HepG2 (cell line): ENCODE results near the gene B9D2. TPM values are rescaled to one million over a fixed set of nuclear protein-coding genes. Genes with fewer than 3 reads are reported as not detected.

ENCODE experiments used
- CAMTA2 ChIP-seq: sonication (generic); formaldehyde crosslinking; IDR thresholded peaks from 2 replicates; pipeline ENCODE4 v1.4.0; 2020; ENCODE audit warnings: mild to moderate bottlenecking, missing genetic modification reagents, borderline replicate concordance
- HMG20B ChIP-seq: conservative IDR thresholded peaks from 2 replicates; pipeline ENCODE4 v1.6.1; 2016; ENCODE audit warnings: missing genetic modification reagents, missing compliant biosample characterization
- KDM4B ChIP-seq: sonication (generic); formaldehyde crosslinking; IDR thresholded peaks from 2 replicates; pipeline ENCODE4 v1.4.0; 2020; ENCODE audit warnings: missing genetic modification reagents
- KLF11 ChIP-seq: IDR thresholded peaks from 2 replicates; pipeline ENCODE4 v1.6.1; 2016; ENCODE audit warnings: missing compliant biosample characterization
- MYC ChIP-seq: sonication (generic); formaldehyde crosslinking; IDR thresholded peaks from 2 replicates; pipeline ENCODE4 v1.9.0; 2021; ENCODE audit warnings: missing genetic modification reagents, borderline replicate concordance
- PHF8 ChIP-seq: sonication (generic); formaldehyde crosslinking; IDR thresholded peaks from 2 replicates; pipeline ENCODE4 v1.5.0; 2020; ENCODE audit warnings: missing genetic modification reagents
- TCF7 ChIP-seq: sonication (generic); IDR thresholded peaks from 2 replicates; pipeline ENCODE4 v1.6.1; 2016; ENCODE audit warnings: antibody characterized with exemption, low read depth
- U2AF2 ChIP-seq: fragments of 200-400 bp; formaldehyde crosslinking; IDR thresholded peaks from 2 replicates; pipeline ENCODE4 v1.6.1; 2017; ENCODE audit warnings: low read depth, mild to moderate bottlenecking, low read length
- ZNF207 ChIP-seq: fragments of 450-650 bp; IDR thresholded peaks from 2 replicates; pipeline ENCODE4 v1.6.1; 2016; ENCODE audit warnings: antibody characterized with exemption, borderline replicate concordance
- polyA plus RNA-seq, 8 experiments: library from polyadenylated mRNA; depleted of rRNA in 3 of 8; stranded (reverse) in 7 of 8; unstranded in 1 of 8; fragments of >200 nt; fragmentation: Illumina TruSeq in 4 of 8; extraction: Trizol in 4 of 8; gene quantifications; 2 replicates each; pipeline versions ENCODE4 v1.2.1 to v1.2.3, GENCODE V29; 2011 to 2016; ENCODE audit warnings: low read depth in 4 of 8, missing spikeins in 1 of 8, mixed read lengths in 1 of 8; ENCODE audit not compliant: insufficient read depth in 1 of 8
- total RNA-seq, 5 experiments: library from RNA; depleted of rRNA; stranded (reverse); fragments of >200 nt; fragmentation: Illumina TruSeq; extraction: Trizol; gene quantifications; 2 replicates each; pipeline ENCODE4 v1.2.3, GENCODE V29; 2016; ENCODE audit warnings: low read depth in 1 of 5
- TF ChIP-seq, protein P1 (sequence below): sonication (generic); formaldehyde crosslinking; IDR thresholded peaks from 2 replicates; pipeline ENCODE4 v1.5.0; 2020; ENCODE audit warnings: missing genetic modification reagents
- TF ChIP-seq, protein P2 (sequence below): sonication (generic); formaldehyde crosslinking; IDR thresholded peaks from 2 replicates; pipeline ENCODE4 v1.4.0; 2020; ENCODE audit warnings: missing genetic modification reagents
- TF ChIP-seq, protein P3 (sequence below): sonication (generic); formaldehyde crosslinking; IDR thresholded peaks from 2 replicates; pipeline ENCODE4 v1.4.0; 2020; ENCODE audit warnings: mild to moderate bottlenecking, missing genetic modification reagents
- TF ChIP-seq, protein P4 (sequence below): sonication (generic); formaldehyde crosslinking; IDR thresholded peaks from one replicate; pipeline ENCODE4 v1.5.1; 2020; ENCODE audit warnings: mild to moderate bottlenecking, missing genetic modification reagents; ENCODE audit errors: not compliant biosample characterization

The B9D2 gene
- total and polyA plus RNA-seq, 2 of the 13 experiments (the other 11 are each of a cell fraction or from before 2014, with no cell fraction given), result 3.1 to 4.4 TPM

DNA sequence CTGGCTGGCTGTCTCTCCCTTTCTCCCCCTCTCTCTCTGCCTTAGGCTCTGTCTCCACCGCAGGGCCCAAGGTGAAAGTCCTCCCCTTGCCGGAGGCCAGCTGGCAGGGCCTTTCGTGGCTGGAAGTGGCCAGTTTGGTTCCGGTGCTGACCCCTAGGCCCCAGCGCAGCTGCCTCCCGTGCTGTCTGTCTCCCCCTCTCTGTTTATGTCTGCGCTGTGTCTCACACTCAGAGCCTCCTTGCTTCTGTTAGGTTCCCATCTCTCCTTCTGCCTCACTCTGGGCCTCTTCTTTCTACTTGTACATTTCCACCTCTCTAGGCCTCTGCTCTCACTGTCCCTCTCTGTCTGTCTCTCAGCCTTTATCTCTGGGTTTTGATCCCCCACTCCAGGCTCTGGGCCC, 40.9 kb downstream of the B9D2 start (continued):
- TF ChIP-seq, protein P1, sequence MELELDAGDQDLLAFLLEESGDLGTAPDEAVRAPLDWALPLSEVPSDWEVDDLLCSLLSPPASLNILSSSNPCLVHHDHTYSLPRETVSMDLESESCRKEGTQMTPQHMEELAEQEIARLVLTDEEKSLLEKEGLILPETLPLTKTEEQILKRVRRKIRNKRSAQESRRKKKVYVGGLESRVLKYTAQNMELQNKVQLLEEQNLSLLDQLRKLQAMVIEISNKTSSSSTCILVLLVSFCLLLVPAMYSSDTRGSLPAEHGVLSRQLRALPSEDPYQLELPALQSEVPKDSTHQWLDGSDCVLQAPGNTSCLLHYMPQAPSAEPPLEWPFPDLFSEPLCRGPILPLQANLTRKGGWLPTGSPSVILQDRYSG (CRISPR knock-in tag), result no peak
- TF ChIP-seq KLF11 (CRISPR knock-in tag) (no peak), ZNF207 (no peak), CAMTA2 (CRISPR knock-in tag) (no peak), TCF7 (no peak), PHF8 (CRISPR knock-in tag) (0 out of 2 replicates have a peak, but pooled peaks have one; percentile 4), MYC (CRISPR knock-in tag) (no peak), KDM4B (CRISPR knock-in tag) (no peak), U2AF2 (no peak), HMG20B (CRISPR knock-in tag) (no peak)
- TF ChIP-seq, protein P2, sequence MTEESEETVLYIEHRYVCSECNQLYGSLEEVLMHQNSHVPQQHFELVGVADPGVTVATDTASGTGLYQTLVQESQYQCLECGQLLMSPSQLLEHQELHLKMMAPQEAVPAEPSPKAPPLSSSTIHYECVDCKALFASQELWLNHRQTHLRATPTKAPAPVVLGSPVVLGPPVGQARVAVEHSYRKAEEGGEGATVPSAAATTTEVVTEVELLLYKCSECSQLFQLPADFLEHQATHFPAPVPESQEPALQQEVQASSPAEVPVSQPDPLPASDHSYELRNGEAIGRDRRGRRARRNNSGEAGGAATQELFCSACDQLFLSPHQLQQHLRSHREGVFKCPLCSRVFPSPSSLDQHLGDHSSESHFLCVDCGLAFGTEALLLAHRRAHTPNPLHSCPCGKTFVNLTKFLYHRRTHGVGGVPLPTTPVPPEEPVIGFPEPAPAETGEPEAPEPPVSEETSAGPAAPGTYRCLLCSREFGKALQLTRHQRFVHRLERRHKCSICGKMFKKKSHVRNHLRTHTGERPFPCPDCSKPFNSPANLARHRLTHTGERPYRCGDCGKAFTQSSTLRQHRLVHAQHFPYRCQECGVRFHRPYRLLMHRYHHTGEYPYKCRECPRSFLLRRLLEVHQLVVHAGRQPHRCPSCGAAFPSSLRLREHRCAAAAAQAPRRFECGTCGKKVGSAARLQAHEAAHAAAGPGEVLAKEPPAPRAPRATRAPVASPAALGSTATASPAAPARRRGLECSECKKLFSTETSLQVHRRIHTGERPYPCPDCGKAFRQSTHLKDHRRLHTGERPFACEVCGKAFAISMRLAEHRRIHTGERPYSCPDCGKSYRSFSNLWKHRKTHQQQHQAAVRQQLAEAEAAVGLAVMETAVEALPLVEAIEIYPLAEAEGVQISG (CRISPR knock-in tag), result no peak
- TF ChIP-seq, protein P3, sequence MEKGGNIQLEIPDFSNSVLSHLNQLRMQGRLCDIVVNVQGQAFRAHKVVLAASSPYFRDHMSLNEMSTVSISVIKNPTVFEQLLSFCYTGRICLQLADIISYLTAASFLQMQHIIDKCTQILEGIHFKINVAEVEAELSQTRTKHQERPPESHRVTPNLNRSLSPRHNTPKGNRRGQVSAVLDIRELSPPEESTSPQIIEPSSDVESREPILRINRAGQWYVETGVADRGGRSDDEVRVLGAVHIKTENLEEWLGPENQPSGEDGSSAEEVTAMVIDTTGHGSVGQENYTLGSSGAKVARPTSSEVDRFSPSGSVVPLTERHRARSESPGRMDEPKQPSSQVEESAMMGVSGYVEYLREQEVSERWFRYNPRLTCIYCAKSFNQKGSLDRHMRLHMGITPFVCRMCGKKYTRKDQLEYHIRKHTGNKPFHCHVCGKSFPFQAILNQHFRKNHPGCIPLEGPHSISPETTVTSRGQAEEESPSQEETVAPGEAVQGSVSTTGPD (CRISPR knock-in tag), result no peak; the same call in 1 of the 2 replicates
- TF ChIP-seq, protein P4, sequence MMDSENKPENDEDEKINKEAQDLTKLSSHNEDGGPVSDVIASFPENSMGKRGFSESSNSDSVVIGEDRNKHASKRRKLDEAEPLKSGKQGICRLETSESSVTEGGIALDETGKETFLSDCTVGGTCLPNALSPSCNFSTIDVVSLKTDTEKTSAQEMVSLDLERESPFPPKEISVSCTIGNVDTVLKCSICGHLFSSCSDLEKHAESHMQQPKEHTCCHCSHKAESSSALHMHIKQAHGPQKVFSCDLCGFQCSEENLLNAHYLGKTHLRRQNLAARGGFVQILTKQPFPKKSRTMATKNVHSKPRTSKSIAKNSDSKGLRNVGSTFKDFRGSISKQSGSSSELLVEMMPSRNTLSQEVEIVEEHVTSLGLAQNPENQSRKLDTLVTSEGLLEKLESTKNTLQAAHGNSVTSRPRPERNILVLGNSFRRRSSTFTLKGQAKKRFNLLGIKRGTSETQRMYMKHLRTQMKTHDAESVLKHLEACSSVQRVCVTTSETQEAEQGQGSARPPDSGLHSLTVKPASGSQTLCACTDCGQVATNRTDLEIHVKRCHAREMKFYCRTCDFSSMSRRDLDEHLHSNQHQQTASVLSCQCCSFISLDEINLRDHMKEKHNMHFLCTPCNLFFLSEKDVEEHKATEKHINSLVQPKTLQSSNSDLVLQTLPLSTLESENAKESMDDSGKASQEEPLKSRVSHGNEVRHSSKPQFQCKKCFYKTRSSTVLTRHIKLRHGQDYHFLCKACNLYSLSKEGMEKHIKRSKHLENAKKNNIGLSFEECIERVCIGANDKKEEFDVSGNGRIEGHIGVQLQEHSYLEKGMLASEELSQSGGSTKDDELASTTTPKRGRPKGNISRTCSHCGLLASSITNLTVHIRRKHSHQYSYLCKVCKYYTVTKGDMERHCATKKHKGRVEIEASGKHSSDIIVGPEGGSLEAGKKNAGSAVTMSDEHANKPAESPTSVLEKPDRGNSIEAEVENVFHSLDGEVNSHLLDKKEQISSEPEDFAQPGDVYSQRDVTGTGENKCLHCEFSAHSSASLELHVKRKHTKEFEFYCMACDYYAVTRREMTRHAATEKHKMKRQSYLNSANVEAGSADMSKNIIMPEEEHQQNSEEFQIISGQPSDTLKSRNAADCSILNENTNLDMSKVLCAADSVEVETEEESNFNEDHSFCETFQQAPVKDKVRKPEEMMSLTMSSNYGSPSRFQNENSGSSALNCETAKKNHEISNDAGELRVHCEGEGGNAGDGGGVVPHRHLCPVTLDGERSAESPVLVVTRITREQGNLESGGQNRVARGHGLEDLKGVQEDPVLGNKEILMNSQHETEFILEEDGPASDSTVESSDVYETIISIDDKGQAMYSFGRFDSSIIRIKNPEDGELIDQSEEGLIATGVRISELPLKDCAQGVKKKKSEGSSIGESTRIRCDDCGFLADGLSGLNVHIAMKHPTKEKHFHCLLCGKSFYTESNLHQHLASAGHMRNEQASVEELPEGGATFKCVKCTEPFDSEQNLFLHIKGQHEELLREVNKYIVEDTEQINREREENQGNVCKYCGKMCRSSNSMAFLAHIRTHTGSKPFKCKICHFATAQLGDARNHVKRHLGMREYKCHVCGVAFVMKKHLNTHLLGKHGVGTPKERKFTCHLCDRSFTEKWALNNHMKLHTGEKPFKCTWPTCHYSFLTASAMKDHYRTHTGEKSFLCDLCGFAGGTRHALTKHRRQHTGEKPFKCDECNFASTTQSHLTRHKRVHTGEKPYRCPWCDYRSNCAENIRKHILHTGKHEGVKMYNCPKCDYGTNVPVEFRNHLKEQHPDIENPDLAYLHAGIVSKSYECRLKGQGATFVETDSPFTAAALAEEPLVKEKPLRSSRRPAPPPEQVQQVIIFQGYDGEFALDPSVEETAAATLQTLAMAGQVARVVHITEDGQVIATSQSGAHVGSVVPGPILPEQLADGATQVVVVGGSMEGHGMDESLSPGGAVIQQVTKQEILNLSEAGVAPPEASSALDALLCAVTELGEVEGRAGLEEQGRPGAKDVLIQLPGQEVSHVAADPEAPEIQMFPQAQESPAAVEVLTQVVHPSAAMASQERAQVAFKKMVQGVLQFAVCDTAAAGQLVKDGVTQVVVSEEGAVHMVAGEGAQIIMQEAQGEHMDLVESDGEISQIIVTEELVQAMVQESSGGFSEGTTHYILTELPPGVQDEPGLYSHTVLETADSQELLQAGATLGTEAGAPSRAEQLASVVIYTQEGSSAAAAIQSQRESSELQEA, result no peak
